DMS 273 (cell line): Measurements from ENCODE around the gene ADRA1B.
A peak's percentile ranks its signal among the peaks of the same experiment; 100 is the strongest.
"Not testable (repeated sequence)": the region's sequence is repeated elsewhere in the genome, so short reads cannot be mapped to it uniquely, and the experiment has no call there.

Source experiments
- DNase-seq: peaks from one replicate; lab custom pipeline; 2025; ENCODE audit not compliant: unreplicated experiment; lab: John Stamatoyannopoulos, UW

Gene ADRA1B

DNA sequence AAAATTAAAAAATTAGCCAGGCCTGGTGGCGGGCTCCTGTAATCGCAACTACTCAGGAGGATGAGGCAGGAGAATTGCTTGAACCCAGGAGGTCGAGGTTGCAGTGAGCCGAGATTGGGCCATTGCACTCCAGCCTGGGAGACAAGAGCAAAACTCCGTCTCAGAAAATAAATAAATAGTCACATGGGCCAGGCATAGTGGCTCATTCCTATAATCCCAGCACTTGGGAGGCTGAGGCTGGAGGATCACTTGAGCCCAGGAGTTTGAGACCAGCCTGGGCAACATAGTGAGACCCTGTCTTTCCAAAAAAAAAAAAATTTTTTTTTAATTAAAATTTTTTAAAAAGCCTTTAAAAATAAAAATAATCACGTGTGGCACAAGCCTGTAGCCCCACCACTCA lies 97.9 kb downstream of the ADRA1B start:
- DNase-seq, result not testable (repeated sequence)

DNA sequence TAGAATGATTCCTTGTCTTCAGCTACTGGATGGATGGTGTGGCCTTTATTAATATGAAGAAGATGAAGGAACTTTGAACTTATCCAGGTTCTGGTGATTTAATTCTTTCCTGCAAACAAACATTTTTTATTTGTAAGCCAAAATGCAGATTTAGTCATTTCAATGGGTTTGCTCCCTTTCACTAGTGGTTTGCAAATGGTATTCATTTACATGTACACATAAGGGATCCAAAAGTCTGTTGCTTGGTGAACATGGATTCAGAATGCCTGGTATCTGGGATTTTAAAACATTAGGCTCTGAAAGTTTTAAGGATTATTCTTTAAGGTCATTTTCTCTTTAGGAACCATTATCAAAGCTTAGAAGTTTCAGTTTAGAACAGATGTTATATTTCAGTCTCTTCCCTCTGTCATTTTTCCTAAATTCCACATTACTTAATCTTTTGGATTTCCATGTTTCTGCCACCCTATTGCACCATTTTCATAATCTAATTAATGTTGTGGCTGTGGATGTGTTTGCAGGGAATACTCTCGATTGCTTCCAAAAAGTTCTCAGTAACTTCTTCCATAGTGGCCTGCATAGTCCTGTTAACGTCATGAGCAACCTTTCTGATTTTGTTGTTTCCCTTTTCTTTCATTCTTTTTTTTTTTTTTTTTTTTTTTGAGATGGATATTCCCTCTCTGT lies 102.8 kb downstream of the ADRA1B start:
- DNase-seq, result no peak

DNA sequence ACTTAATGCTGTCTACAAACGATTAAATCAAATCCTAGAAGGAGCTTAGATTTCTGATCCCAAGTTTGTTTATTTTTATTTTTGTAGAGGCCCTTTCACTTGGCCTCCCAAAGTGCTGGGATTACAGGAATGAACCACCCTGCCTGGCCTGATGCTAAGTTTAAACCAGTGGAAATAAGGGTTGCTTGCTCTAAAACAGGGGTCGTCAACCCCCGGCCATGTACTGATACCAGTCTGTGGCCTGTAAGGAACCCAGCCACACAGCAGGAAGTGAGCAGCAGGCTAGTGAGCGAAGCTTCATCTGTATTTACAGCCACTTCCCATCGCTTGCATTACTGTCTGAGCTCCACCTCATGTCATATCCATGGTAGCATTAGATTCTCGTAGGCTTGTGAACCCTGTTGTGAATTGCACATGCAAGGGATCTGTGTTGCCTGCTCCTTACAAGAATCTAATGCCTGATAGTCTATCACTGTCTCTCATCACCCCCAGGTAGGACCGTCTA lies 104.0 kb downstream of the ADRA1B start:
- DNase-seq, result no peak

DNA sequence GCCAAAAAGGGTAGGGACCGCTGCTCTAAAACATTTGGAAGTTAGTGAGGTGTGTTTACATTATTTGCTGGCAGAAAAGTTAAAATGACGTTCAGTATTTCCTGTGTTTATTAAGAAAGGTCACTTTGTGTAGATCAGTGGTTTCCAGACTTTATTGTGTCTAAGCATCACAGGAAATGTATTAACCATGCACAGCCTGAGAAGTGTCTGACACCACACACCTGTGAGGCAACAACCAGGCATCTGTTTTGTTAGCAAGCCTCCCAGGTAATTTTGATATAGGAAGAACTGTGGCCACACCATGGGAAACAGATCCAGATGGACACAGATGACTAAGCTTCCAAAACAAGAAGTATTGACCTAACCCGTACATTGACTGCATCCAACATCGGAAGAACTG lies 104.7 kb downstream of the ADRA1B start:
- no peak for DNase-seq

DNA sequence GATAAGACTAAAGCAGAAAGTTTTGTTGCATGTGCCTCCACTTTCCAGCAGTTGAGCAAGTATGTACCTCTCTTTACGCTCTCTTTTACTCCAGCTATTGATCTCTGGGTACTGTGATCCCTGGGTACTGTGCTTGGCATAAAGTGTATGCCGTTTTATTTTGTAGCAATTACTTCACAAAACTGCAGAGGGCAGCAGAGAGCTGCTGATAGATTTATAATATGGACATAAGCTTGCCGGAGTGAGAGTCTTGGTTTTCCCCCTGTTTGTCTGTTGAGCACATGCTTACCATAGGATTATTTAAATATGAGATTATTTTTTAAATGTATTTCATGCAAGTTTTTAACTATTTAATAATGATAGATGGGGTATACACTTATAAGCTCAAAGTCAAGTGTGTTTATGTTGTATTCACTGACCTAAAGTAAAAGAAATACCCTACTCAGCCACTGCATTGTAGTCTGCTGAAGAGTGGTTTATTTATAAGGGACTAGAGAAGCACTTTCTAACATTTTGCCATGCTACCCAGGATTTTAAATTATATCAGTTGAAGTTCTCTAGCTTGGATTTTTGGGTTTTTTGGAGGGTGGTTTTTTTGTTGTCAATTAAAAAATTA lies 105.7 kb downstream of the ADRA1B start:
- DNase-seq, result peak; percentile 81
